Measurements from ENCODE around the gene SARDH. TPM values are rescaled to one million over a fixed set of nuclear protein-coding genes. Genes with fewer than 3 reads are reported as not detected.

Gene SARDH
- total and polyA plus RNA-seq, 9 of the 15 experiments (the other 6 are each of a cell fraction or from before 2014, with no cell fraction given), result 0.14 TPM; not detected in 8

DNA sequence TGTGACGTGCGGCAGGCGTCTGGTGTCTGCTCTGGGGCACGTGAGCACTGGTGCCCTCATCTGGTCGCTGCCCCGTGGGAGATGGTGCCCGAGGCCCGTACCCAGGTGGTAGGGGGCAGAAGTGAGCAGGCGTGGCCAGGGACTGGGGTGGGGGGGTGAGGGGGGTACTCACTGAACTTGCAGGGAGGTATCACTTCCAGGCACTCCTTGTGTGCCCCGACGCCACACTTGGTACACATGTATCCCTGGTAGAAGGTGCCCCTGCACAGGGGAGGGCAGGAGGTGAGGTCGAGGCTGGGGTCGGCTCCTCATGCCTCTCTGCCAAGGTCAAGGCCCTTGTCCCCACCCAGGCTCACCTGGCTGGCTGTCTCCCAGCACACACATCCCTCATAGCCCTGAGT, 45.2 kb upstream of the SARDH start (continued):
- TF ChIP-seq XRCC5 (IDR thresholded peaks at IDR 0.05; ENCODE audit: low read depth, low read length), result no peak
- no peak for TF ChIP-seq ZNF444 (CRISPR knock-in tag; IDR thresholded peaks at IDR 0.05)
- TF ChIP-seq, protein P1, sequence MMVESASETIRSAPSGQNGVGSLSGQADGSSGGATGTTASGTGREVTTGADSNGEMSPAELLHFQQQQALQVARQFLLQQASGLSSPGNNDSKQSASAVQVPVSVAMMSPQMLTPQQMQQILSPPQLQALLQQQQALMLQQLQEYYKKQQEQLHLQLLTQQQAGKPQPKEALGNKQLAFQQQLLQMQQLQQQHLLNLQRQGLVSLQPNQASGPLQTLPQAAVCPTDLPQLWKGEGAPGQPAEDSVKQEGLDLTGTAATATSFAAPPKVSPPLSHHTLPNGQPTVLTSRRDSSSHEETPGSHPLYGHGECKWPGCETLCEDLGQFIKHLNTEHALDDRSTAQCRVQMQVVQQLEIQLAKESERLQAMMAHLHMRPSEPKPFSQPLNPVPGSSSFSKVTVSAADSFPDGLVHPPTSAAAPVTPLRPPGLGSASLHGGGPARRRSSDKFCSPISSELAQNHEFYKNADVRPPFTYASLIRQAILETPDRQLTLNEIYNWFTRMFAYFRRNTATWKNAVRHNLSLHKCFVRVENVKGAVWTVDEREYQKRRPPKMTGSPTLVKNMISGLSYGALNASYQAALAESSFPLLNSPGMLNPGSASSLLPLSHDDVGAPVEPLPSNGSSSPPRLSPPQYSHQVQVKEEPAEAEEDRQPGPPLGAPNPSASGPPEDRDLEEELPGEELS (CRISPR knock-in tag; IDR thresholded peaks at IDR 0.05; ENCODE audit: borderline replicate concordance), result no peak
- TF ChIP-seq EGR1 (conservative IDR thresholded peaks at IDR 0.05), result no peak
- no peak for TF ChIP-seq KAT7 (CRISPR knock-in tag; IDR thresholded peaks at IDR 0.05; ENCODE audit: borderline replicate concordance)
- TF ChIP-seq BRF1 (IDR thresholded peaks at IDR 0.05; ENCODE audit: borderline replicate concordance, extremely low read depth, insufficient read length), result no peak

DNA sequence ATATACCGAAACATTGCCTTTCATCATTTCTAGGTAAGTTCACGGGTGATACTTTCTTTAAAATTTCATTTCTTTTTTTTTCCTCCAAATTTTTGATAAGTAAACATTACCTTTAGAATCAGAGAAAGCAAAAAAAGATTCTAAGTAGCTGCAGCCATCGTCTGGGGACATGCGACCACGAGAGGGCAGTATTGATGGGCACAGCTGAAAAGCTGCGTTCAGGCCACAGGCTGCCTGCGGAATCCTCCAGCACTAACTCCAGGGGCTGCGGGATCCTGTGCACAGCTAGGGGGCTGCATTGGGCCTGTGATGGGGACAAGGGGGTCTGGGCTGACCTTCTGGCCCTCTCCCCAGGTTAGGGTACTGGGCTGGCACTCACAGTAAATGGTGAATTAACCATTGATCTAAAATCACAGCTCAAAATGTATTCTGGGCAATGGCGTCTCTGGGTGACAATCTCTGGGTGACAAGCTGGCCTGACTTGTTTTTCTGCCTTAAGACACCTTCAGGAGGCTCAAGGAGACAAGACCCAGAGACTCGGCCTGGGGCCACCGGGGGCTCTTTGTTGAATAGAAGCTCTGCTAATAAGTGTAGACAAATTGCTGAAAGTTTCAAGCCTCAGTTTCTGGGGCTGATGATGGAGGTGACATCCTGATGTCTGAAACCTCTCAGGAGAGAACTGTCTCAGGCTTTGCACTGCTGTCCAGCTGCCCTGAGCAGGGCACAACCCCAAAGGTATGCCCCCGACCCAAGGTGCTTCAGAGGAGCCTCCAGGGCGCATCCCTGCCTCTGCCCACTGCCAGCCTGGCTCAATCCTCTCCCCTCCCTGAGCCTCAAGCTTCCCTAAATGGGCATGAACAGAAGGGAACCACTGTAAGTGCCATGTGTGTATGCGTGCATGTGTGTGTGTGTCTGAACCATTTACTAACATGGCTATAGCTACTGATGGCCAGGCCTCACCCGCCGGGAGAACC, 44.3 kb upstream of the SARDH start:
- intact Hi-C loops (cut with micrococcal nuclease) (no loop called here), in situ Hi-C loops (cut with MboI) (no loop called here)
- DNase-seq (ENCODE audit: extremely low read depth in 1 of 4, low spot score in 3 of 4), result peak; percentile 73 to 77 (median 76)
- Histone ChIP-seq H3K27me3 (ENCODE audit: control insufficient read depth in 2 of 2, insufficient read depth in 2 of 2, low read length in 2 of 2) (peaks cover 0 to 44% of the 10 kb centered on the region in 2 experiments; a peak in 3 of 5 replicates), H3K4me2 (ENCODE audit: insufficient read depth, low read length) (no peak overlapping the region), H3K4me3 (no peak overlapping the region), H3K9me1 (ENCODE audit: control insufficient read depth, insufficient read depth, low read length) (no peaks in the 10 kb centered on the region), H2AFZ (ENCODE audit: low read depth, low read length) (no peak overlapping the region), H3K36me3 (ENCODE audit: control insufficient read depth, insufficient read depth, low read length) (no peaks in the 10 kb centered on the region), H3K79me2 (ENCODE audit: control insufficient read depth, insufficient read depth, low read length) (no peaks in the 10 kb centered on the region), H3K9ac (ENCODE audit: insufficient read depth in 1 of 2, low read depth in 2 of 2, low read length in 2 of 2) (no peak overlapping the region), H3K9me3 (replicated peaks; ENCODE audit: control insufficient read depth, insufficient read depth, low read depth, low read length) (no peaks in the 10 kb centered on the region), H3K27ac (ENCODE audit: extremely low read depth, low read depth, low read length) (no peak overlapping the region), H4K20me1 (replicated peaks; ENCODE audit: control insufficient read depth, insufficient read depth, low read length) (peaks cover 4% of the 10 kb centered on the region; the same call in 1 of the 2 replicates), H3K4me1 (replicated peaks in 1 of 2; ENCODE audit: control insufficient read depth in 2 of 2, insufficient read depth in 2 of 2, low read length in 2 of 2) (peaks cover 0 to 4% of the 10 kb centered on the region in 2 experiments; a peak in 2 of 5 replicates)
- 4% methylated on average over 13 of the region's 16 CpGs for WGBS (ENCODE audit: insufficient coverage, low coverage, missing lambda C conversion rate)
- POLR2A ChIA-PET, result interaction anchor here (0.5 to 1.1 kb wide), 3 partner anchors 37 to 211 kb away, joined by 3 to 4 read pairs (median 3); no protein-coding TSS in a partner anchor
- BruUV-seq (replicated peaks), result no TSS peak
- CTCF ChIA-PET (ENCODE audit: low intra/inter-chr PET ratio), result interaction anchor here (0.7 to 1.3 kb wide), 4 partner anchors 11 to 317 kb away, joined by 4 to 10 read pairs (median 6); no protein-coding TSS in a partner anchor
- FAIRE-seq, result peak; percentile 95
- peak; percentile 93 for ATAC-seq
- TF ChIP-seq EZH2 (IDR thresholded peaks at IDR 0.05; ENCODE audit: borderline replicate concordance, low read depth, low read length), result no peak
- peak; percentile 76; the same call in 1 of the 2 replicates for TF ChIP-seq SMC3 (conservative IDR thresholded peaks at IDR 0.05; ENCODE audit: insufficient read depth, low read depth, low read length)
- TF ChIP-seq C11orf30 (IDR thresholded peaks at IDR 0.05; ENCODE audit: low read depth), result peak; percentile 56; the same call in 1 of the 2 replicates
- TF ChIP-seq, protein P2, sequence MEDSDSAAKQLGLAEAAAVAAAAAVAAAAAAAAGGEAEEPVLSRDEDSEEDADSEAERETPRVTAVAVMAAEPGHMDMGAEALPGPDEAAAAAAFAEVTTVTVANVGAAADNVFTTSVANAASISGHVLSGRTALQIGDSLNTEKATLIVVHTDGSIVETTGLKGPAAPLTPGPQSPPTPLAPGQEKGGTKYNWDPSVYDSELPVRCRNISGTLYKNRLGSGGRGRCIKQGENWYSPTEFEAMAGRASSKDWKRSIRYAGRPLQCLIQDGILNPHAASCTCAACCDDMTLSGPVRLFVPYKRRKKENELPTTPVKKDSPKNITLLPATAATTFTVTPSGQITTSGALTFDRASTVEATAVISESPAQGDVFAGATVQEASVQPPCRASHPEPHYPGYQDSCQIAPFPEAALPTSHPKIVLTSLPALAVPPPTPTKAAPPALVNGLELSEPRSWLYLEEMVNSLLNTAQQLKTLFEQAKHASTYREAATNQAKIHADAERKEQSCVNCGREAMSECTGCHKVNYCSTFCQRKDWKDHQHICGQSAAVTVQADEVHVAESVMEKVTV (CRISPR knock-in tag; IDR thresholded peaks at IDR 0.05), result peak; percentile 34; the same call in 1 of the 2 replicates
- TF ChIP-seq, protein P3, sequence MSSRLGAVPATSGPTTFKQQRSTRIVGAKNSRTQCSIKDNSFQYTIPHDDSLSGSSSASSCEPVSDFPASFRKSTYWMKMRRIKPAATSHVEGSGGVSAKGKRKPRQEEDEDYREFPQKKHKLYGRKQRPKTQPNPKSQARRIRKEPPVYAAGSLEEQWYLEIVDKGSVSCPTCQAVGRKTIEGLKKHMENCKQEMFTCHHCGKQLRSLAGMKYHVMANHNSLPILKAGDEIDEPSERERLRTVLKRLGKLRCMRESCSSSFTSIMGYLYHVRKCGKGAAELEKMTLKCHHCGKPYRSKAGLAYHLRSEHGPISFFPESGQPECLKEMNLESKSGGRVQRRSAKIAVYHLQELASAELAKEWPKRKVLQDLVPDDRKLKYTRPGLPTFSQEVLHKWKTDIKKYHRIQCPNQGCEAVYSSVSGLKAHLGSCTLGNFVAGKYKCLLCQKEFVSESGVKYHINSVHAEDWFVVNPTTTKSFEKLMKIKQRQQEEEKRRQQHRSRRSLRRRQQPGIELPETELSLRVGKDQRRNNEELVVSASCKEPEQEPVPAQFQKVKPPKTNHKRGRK (tag; IDR thresholded peaks at IDR 0.05), result no peak
- peak; percentile 48; the same call in 1 of the 2 replicates for TF ChIP-seq KLF16 (IDR thresholded peaks at IDR 0.05)
